Measurements from ENCODE around the gene FBXL13.

FBXL13 gene

GRCh38 chr7:102837802-102838201 lies 236.8 kb downstream of the FBXL13 start:
- H3K27me3 ChIP-seq = no peaks in the 10 kb centered on the region
- H3K9me3 ChIP-seq = no peaks in the 10 kb centered on the region
- no peaks in the 10 kb centered on the region for H3K36me3 ChIP-seq
- intact Hi-C loops (cut with DNase I; ENCODE audit: low total_unique reads) = no loop called here
- peaks cover 0 to 17% (median 16%) of the 10 kb centered on the region in 4 donors for H3K4me1 ChIP-seq
- no peak for TF ChIP-seq CTCF (IDR thresholded peaks at IDR 0.05)
- no peak overlapping the region for H3K4me3 ChIP-seq
- H3K27ac ChIP-seq = peak overlapping the region in 1 of 2 donors; percentile 18
- no peak for DNase-seq

- H3K9me3 ChIP-seq = no peaks in the 10 kb centered on the region
- H3K4me1 ChIP-seq = peaks cover 0 to 17% (median 16%) of the 10 kb centered on the region in 4 donors
- peak overlapping the region; percentile 18 to 33 for H3K27ac ChIP-seq
- no peak for TF ChIP-seq CTCF (IDR thresholded peaks at IDR 0.05)
- H3K36me3 ChIP-seq = peaks cover 0 to 4% (median 0%) of the 10 kb centered on the region in 3 donors
- H3K27me3 ChIP-seq = no peaks in the 10 kb centered on the region
- DNase-seq = no peak
- intact Hi-C loops (cut with DNase I; ENCODE audit: low total_unique reads) = no loop called here
- no peak overlapping the region for H3K4me3 ChIP-seq
These were observed 237.6 kb downstream of the FBXL13 start for GRCh38 chr7:102836977-102837376.

- no peaks in the 10 kb centered on the region for H3K27me3 ChIP-seq
- DNase-seq = no peak
These were observed 238.2 kb downstream of the FBXL13 start for GRCh38 chr7:102836191-102836919.

GRCh38 chr7:102834999-102835398 lies 239.6 kb downstream of the FBXL13 start:
- peaks cover 0 to 15% (median 14%) of the 10 kb centered on the region in 4 donors for H3K4me1 ChIP-seq
- no peak overlapping the region for H3K4me3 ChIP-seq
- no peaks in the 10 kb centered on the region for H3K27me3 ChIP-seq
- intact Hi-C loops (cut with DNase I; ENCODE audit: low total_unique reads) = no loop called here
- peaks cover 0 to 4% (median 0%) of the 10 kb centered on the region in 3 donors for H3K36me3 ChIP-seq
- no peak for TF ChIP-seq CTCF (IDR thresholded peaks at IDR 0.05)
- no peak overlapping the region for H3K27ac ChIP-seq
- no peak for DNase-seq
- no peaks in the 10 kb centered on the region for H3K9me3 ChIP-seq

More at GRCh38 chr7:102836191-102836919, 238.2 kb downstream of the FBXL13 start:
- Histone ChIP-seq H3K4me3 (no peak overlapping the region), H3K9me3 (no peaks in the 10 kb centered on the region), H3K36me3 (peaks cover 0 to 4% (median 0%) of the 10 kb centered on the region in 3 donors), H3K27ac (peak overlapping the region; percentile 18 to 33), H3K4me1 (peaks cover 0 to 17% (median 16%) of the 10 kb centered on the region in 4 donors)
- TF ChIP-seq CTCF (IDR thresholded peaks at IDR 0.05) = no peak
- intact Hi-C loops (cut with DNase I; ENCODE audit: low total_unique reads) = no loop called here

GRCh38 chr7:102834466-102834865 lies 240.1 kb downstream of the FBXL13 start:
- intact Hi-C loops (cut with DNase I; ENCODE audit: low total_unique reads) = no loop called here
- no peak for TF ChIP-seq CTCF (IDR thresholded peaks at IDR 0.05)

More at GRCh38 chr7:102834466-102834865, 240.1 kb downstream of the FBXL13 start:
- H3K9me3 ChIP-seq = no peaks in the 10 kb centered on the region
- H3K4me3 ChIP-seq = no peak overlapping the region
- no peaks in the 10 kb centered on the region for H3K27me3 ChIP-seq
- H3K27ac ChIP-seq = no peak overlapping the region
- H3K4me1 ChIP-seq = peaks cover 0 to 15% (median 14%) of the 10 kb centered on the region in 4 donors
- no peak for DNase-seq
- peaks cover 1 to 5% (median 4%) of the 10 kb centered on the region in 3 donors for H3K36me3 ChIP-seq
